Activated CD4-positive, alpha-beta memory T cell treated with anti-CD3 and anti-CD28 coated beads, Interleukin-2, amount 10 ng/mL, durations not matched to agents 7 days and 5 days (primary cell): Measurements from ENCODE around the gene CAPRIN1. TPM values are rescaled to one million over a fixed set of nuclear protein-coding genes. Genes with fewer than 3 reads are reported as not detected.
A peak's percentile ranks its signal among the peaks of the same experiment; 100 is the strongest.

Source experiments
- CTCF ChIA-PET: fragments of 350-600 bp; sonication (Branson Sonifier 250); formaldehyde crosslinking; loops from one replicate; lab custom pipeline; 2021; ENCODE audit warnings: antibody characterized with exemption, inconsistent platforms; lab: Charles Lee
- POLR2A ChIA-PET: fragments of 350-600 bp; sonication (Branson Sonifier 250); formaldehyde crosslinking; loops from one replicate; lab custom pipeline; 2021; ENCODE audit warnings: antibody characterized with exemption; lab: Charles Lee
- DNase-seq: peaks from one replicate; pipeline ENCODE4 v3.0.0-alpha.2; 2020
- H3K27ac Mint-ChIP-seq: one replicate; pipeline ENCODE4 v1.8.0; 2021; ENCODE audit warnings: mild to moderate bottlenecking, mixed read lengths
- H3K27me3 Mint-ChIP-seq: one replicate; pipeline ENCODE4 v1.8.0; 2021; ENCODE audit warnings: mixed read lengths
- H3K36me3 Mint-ChIP-seq: one replicate; pipeline ENCODE4 v1.8.0; 2021; ENCODE audit warnings: low read depth, mixed read lengths
- H3K4me1 Mint-ChIP-seq: one replicate; pipeline ENCODE4 v1.8.0; 2021; ENCODE audit warnings: mixed read lengths
- H3K4me3 Mint-ChIP-seq: one replicate; pipeline ENCODE4 v1.8.0; 2021; ENCODE audit warnings: mild to moderate bottlenecking, mixed read lengths
- H3K9me3 Mint-ChIP-seq: one replicate; pipeline ENCODE4 v1.8.0; 2021; ENCODE audit warnings: mixed read lengths
- total RNA-seq, 2 experiments: library from RNA; stranded (reverse); gene quantifications; one replicate each; pipeline ENCODE4 v1.2.3, GENCODE V29; 2021

CAPRIN1 gene
- total RNA-seq, 2 experiments from 2014 or later: 191 to 200 TPM

- no peak for DNase-seq
- peak overlapping the region; percentile 96 for H3K27ac Mint-ChIP-seq
- H3K27me3 Mint-ChIP-seq: no peaks in the 10 kb centered on the region
- ChIA-PET CTCF (interaction anchor here (0.6 to 2.4 kb wide), 10 partner anchors 18 to 1089 kb away, joined by 3 to 14 read pairs (median 4); partner anchors contain the start of gene ABTB2), POLR2A (interaction anchor here (0.7 to 6.8 kb wide), 17 partner anchors 9 to 1021 kb away, joined by 3 to 108 read pairs (median 7); partner anchors contain the start of genes ABTB2 and CAPRIN1)
- H3K4me1 Mint-ChIP-seq: peaks cover 58% of the 10 kb centered on the region
- peak overlapping the region; percentile 96 for H3K4me3 Mint-ChIP-seq
- H3K36me3 Mint-ChIP-seq: peaks cover 44% of the 10 kb centered on the region
- no peaks in the 10 kb centered on the region for H3K9me3 Mint-ChIP-seq
Measured at GRCh38 chr11:34105957-34106504, 54.5 kb downstream of the CAPRIN1 start.

GRCh38 chr11:34111722-34112270, 60.3 kb downstream of the CAPRIN1 start:
- Mint-ChIP-seq H3K4me1 (peaks cover 26% of the 10 kb centered on the region), H3K36me3 (peaks cover 60% of the 10 kb centered on the region), H3K27me3 (no peaks in the 10 kb centered on the region), H3K4me3 (no peak overlapping the region), H3K9me3 (no peaks in the 10 kb centered on the region), H3K27ac (no peak overlapping the region)
- POLR2A ChIA-PET: no interaction called here
- no peak for DNase-seq
- CTCF ChIA-PET: no interaction called here

- Mint-ChIP-seq H3K27me3 (no peaks in the 10 kb centered on the region), H3K9me3 (no peaks in the 10 kb centered on the region), H3K36me3 (peaks cover 71% of the 10 kb centered on the region), H3K27ac (no peak overlapping the region), H3K4me1 (peaks cover 8% of the 10 kb centered on the region), H3K4me3 (no peak overlapping the region)
- POLR2A ChIA-PET: interaction anchor here (2.9 kb wide), 1 partner anchor 8 kb away, joined by 15 read pairs; the partner anchor contains the start of gene NAT10
- CTCF ChIA-PET: interaction anchor here (0.9 kb wide), 1 partner anchor 13 kb away, joined by 3 read pairs; no protein-coding TSS in a partner anchor
- DNase-seq: no peak
Measured at GRCh38 chr11:34114014-34114413, 62.5 kb downstream of the CAPRIN1 start.

- POLR2A ChIA-PET: interaction anchor here (2.9 kb wide), 1 partner anchor 8 kb away, joined by 15 read pairs; the partner anchor contains the start of gene NAT10
- no peak overlapping the region for H3K27ac Mint-ChIP-seq
- no peak for DNase-seq
- CTCF ChIA-PET: no interaction called here
- H3K4me3 Mint-ChIP-seq: no peak overlapping the region
- peaks cover 69% of the 10 kb centered on the region for H3K36me3 Mint-ChIP-seq
- H3K27me3 Mint-ChIP-seq: no peaks in the 10 kb centered on the region
- no peaks in the 10 kb centered on the region for H3K9me3 Mint-ChIP-seq
- peaks cover 3% of the 10 kb centered on the region for H3K4me1 Mint-ChIP-seq
Measured at GRCh38 chr11:34114471-34114870, 62.9 kb downstream of the CAPRIN1 start.

- ChIA-PET POLR2A (no interaction called here), CTCF (no interaction called here)
- H3K9me3 Mint-ChIP-seq: no peaks in the 10 kb centered on the region
- H3K4me1 Mint-ChIP-seq: no peaks in the 10 kb centered on the region
- no peak for DNase-seq
- H3K27ac Mint-ChIP-seq: no peak overlapping the region
- H3K36me3 Mint-ChIP-seq: peaks cover 69% of the 10 kb centered on the region
- H3K27me3 Mint-ChIP-seq: no peaks in the 10 kb centered on the region
- H3K4me3 Mint-ChIP-seq: no peak overlapping the region
Measured at GRCh38 chr11:34120651-34121050, 69.1 kb downstream of the CAPRIN1 start.

- no peaks in the 10 kb centered on the region for H3K27me3 Mint-ChIP-seq
- ChIA-PET CTCF (no interaction called here), POLR2A (no interaction called here)
- no peak for DNase-seq
- no peak overlapping the region for H3K4me3 Mint-ChIP-seq
- H3K27ac Mint-ChIP-seq: no peak overlapping the region
- no peaks in the 10 kb centered on the region for H3K9me3 Mint-ChIP-seq
- H3K36me3 Mint-ChIP-seq: peaks cover 56% of the 10 kb centered on the region
- no peaks in the 10 kb centered on the region for H3K4me1 Mint-ChIP-seq
Measured at GRCh38 chr11:34124885-34125668, 73.5 kb downstream of the CAPRIN1 start.

- Mint-ChIP-seq H3K4me1 (no peaks in the 10 kb centered on the region), H3K9me3 (no peaks in the 10 kb centered on the region), H3K36me3 (peaks cover 56% of the 10 kb centered on the region), H3K27me3 (no peaks in the 10 kb centered on the region), H3K4me3 (no peak overlapping the region), H3K27ac (no peak overlapping the region)
- ChIA-PET POLR2A (no interaction called here), CTCF (interaction anchor here (0.7 to 1.0 kb wide), 2 partner anchors 14 to 21 kb away, joined by 3 to 4 read pairs; partner anchors contain the start of gene NAT10)
- DNase-seq: no peak
Measured at GRCh38 chr11:34126959-34127848, 75.7 kb downstream of the CAPRIN1 start.

- Mint-ChIP-seq H3K27me3 (no peaks in the 10 kb centered on the region), H3K4me3 (no peak overlapping the region), H3K9me3 (no peaks in the 10 kb centered on the region), H3K4me1 (no peaks in the 10 kb centered on the region), H3K36me3 (peaks cover 54% of the 10 kb centered on the region), H3K27ac (no peak overlapping the region)
- DNase-seq: no peak
- ChIA-PET POLR2A (no interaction called here), CTCF (no interaction called here)
Measured at GRCh38 chr11:34128824-34129223, 77.3 kb downstream of the CAPRIN1 start.

GRCh38 chr11:34132261-34132965, 80.9 kb downstream of the CAPRIN1 start:
- Mint-ChIP-seq H3K27me3 (no peaks in the 10 kb centered on the region), H3K36me3 (peaks cover 57% of the 10 kb centered on the region), H3K27ac (no peak overlapping the region), H3K9me3 (no peaks in the 10 kb centered on the region), H3K4me3 (no peak overlapping the region), H3K4me1 (peaks cover 18% of the 10 kb centered on the region)
- ChIA-PET POLR2A (no interaction called here), CTCF (interaction anchor here (0.9 kb wide), 1 partner anchor 42 kb away, joined by 4 read pairs; no protein-coding TSS in a partner anchor)
- DNase-seq: no peak

- peak overlapping the region; percentile 52 for H3K27ac Mint-ChIP-seq
- H3K27me3 Mint-ChIP-seq: no peaks in the 10 kb centered on the region
- H3K9me3 Mint-ChIP-seq: no peaks in the 10 kb centered on the region
- peaks cover 63% of the 10 kb centered on the region for H3K36me3 Mint-ChIP-seq
- H3K4me3 Mint-ChIP-seq: no peak overlapping the region
- POLR2A ChIA-PET: interaction anchor here (0.9 to 1.6 kb wide), 2 partner anchors 30 to 82 kb away, joined by 3 to 5 read pairs; partner anchors contain the start of gene NAT10
- DNase-seq: no peak
- peaks cover 18% of the 10 kb centered on the region for H3K4me1 Mint-ChIP-seq
- CTCF ChIA-PET: no interaction called here
Measured at GRCh38 chr11:34134765-34135164, 83.2 kb downstream of the CAPRIN1 start.

GRCh38 chr11:34135439-34135838, 83.9 kb downstream of the CAPRIN1 start:
- H3K9me3 Mint-ChIP-seq: no peaks in the 10 kb centered on the region
- ChIA-PET POLR2A (interaction anchor here (0.6 to 1.6 kb wide), 2 partner anchors 30 to 116 kb away, joined by 3 to 5 read pairs; partner anchors contain the start of gene NAT10), CTCF (no interaction called here)
- DNase-seq: no peak
- H3K4me3 Mint-ChIP-seq: no peak overlapping the region
- H3K4me1 Mint-ChIP-seq: peaks cover 18% of the 10 kb centered on the region
- peaks cover 66% of the 10 kb centered on the region for H3K36me3 Mint-ChIP-seq
- H3K27me3 Mint-ChIP-seq: no peaks in the 10 kb centered on the region
- H3K27ac Mint-ChIP-seq: no peak overlapping the region

GRCh38 chr11:34136420-34136819, 84.9 kb downstream of the CAPRIN1 start:
- ChIA-PET POLR2A (no interaction called here), CTCF (no interaction called here)
- H3K27ac Mint-ChIP-seq: peak overlapping the region; percentile 11

More at GRCh38 chr11:34136420-34136819, 84.9 kb downstream of the CAPRIN1 start:
- no peak for DNase-seq
- peaks cover 18% of the 10 kb centered on the region for H3K4me1 Mint-ChIP-seq
- no peaks in the 10 kb centered on the region for H3K27me3 Mint-ChIP-seq
- peaks cover 71% of the 10 kb centered on the region for H3K36me3 Mint-ChIP-seq
- H3K9me3 Mint-ChIP-seq: no peaks in the 10 kb centered on the region
- no peak overlapping the region for H3K4me3 Mint-ChIP-seq
